Heart right ventricle (tissue), 16 donors: ENCODE measurements around the gene PLD1. TPM values are rescaled to one million over a fixed set of nuclear protein-coding genes. Genes with fewer than 3 reads are reported as not detected.
"Not testable (repeated sequence)": the region's sequence is repeated elsewhere in the genome, so short reads cannot be mapped to it uniquely, and the experiment has no call there.

ENCODE experiments used
- ATAC-seq, 8 donors: fragments of 200-7000 bp; cut with Tn5 transposase; one replicate each; pipeline ENCODE4 v1.9.1; 2020; ENCODE audit warnings: mild to moderate bottlenecking in 8 of 8, moderate library complexity in 8 of 8, moderate number of reproducible peaks in 1 of 8
- DNase-seq, 2 donors: peaks; one replicate each; pipeline ENCODE4 v3.0.0-alpha.2; 2020
- H3K27ac ChIP-seq, 10 donors: fragments of 200-600 bp; sonication (generic) in 2 of 10; one replicate each; pipeline versions ENCODE4 v1.5.0 to v1.8.0; 2020 to 2022; ENCODE audit warnings: mild to moderate bottlenecking in 3 of 10
- H3K27me3 ChIP-seq, 7 donors: fragments of 200-600 bp; one replicate each; pipeline ENCODE4 v1.8.0; 2021 to 2022; ENCODE audit warnings: mild to moderate bottlenecking in 2 of 7
- H3K36me3 ChIP-seq, 9 donors: fragments of 200-600 bp; sonication (generic) in 1 of 9; one replicate each; pipeline versions ENCODE4 v1.5.0 to v1.8.0; 2020 to 2022; ENCODE audit warnings: mild to moderate bottlenecking in 2 of 9
- H3K4me1 ChIP-seq, 9 donors: fragments of 200-600 bp; sonication (generic) in 1 of 9; one replicate each; pipeline versions ENCODE4 v1.5.0 to v1.8.0; 2020 to 2022; ENCODE audit warnings: mild to moderate bottlenecking in 4 of 9
- H3K4me3 ChIP-seq, 10 donors: fragments of 200-600 bp; sonication (generic) in 2 of 10; one replicate each; pipeline versions ENCODE4 v1.5.0 to v1.8.0; 2020 to 2022; ENCODE audit warnings: mild to moderate bottlenecking in 7 of 10, moderate library complexity in 2 of 10
- H3K9me3 ChIP-seq, 11 donors: fragments of 200-600 bp in 10 of 11; sonication (generic) in 2 of 11; one replicate each; pipeline versions ENCODE4 v1.5.0 to v1.8.0; 2013 to 2022; ENCODE audit warnings: mild to moderate bottlenecking in 2 of 11, control low read depth in 1 of 11, moderate library complexity in 1 of 11
- CTCF ChIP-seq, 9 donors: fragments of 200-600 bp; sonication (generic) in 2 of 9; IDR thresholded peaks; one replicate each; pipeline versions ENCODE4 v1.5.0 to v1.8.0; 2021 to 2022; ENCODE audit warnings: antibody characterized with exemption in 9 of 9, mild to moderate bottlenecking in 5 of 9, moderate library complexity in 1 of 9
- whole genome bisulfite sequencing, 2 donors: extraction: QIAGEN DNeasy Blood & Tissue Kit; methylation state at CpG; one replicate each; pipeline ENCODE4 v1.1.7; 2013; ENCODE audit warnings: inconsistent platforms in 1 of 2; 5-methylcytosine and 5-hydroxymethylcytosine counted together
- intact Hi-C, 10 donors: fragments of 100-400 bp; cut with DNase I; formaldehyde crosslinking; loops; one replicate each; pipeline versions ENCODE4 v1.11.1 to v1.14.2; 2022
- polyA plus RNA-seq, 2 donors: library from polyadenylated mRNA; stranded (reverse); fragments of 200-250 nt; gene quantifications; one replicate each; pipeline ENCODE4 v1.2.3, GENCODE V29; 2013
- total RNA-seq, 10 donors: library from RNA; stranded (reverse); fragmentation: NEBNext Ultra II Directional in 3 of 10; extraction: Animal tissue kit (Norgen Biotek cat#: 25700) in 3 of 10; gene quantifications; one replicate each; pipeline versions ENCODE4 v1.2.1 to v1.2.4, GENCODE V29; 2021 to 2023
- donor health status: Arrhythmogenic right ventricular cardiomyopathy.
- donor health status: ischemic (EF 13 %, LVEDD 7.1; RV severe dilation, severe dysfunction).
- donor health status: healthy with polysubstance abuse.
- donor health status: DM: no; HTN: yes; CAD: no.
- donor health status: DM: no; HTN: no; CAD: no.
- donor health status: ischemic (EF 25% LVEDD 6.9; RV normal size, moderate dysfunction).
- donor health status: ischemic (EF 25% LVEDD 5.7; RV mildly dilated, moderate dysfunction).
- donor health status: healthy.
- donor health status: DM: yes; HTN: yes; CAD: no.
- donor health status: Ischemic cardiomyopathy.
- donor health status: ischemic (EF 35%, LVEDD 5.7; RV mildly dilated, moderate dysfunction).
- donor health status: nonischemic (EF 11% LVEDD 7.7; RV severe dilation, severe dysfunction).
- donor health status: DM: yes; HTN: yes; CAD: no.
- donor health status: PGD.
- donor health status: ischemic (EF 29% LVEDD 5.4; RV normal size, mild dysfunction).
- donor health status: nonischemic (EF 23%, LVEDD 6.1; RV moderate dilation, normal function).

PLD1 gene
- total and polyA plus RNA-seq, 12 donors: 10.5 to 83.3 (median 62.9) TPM

- no peak for TF ChIP-seq CTCF (IDR thresholded peaks at IDR 0.05)
- Histone ChIP-seq H3K9me3 (peaks cover 0 to 9% (median 0%) of the 10 kb centered on the region in 11 donors), H3K27ac (no peak overlapping the region), H3K4me3 (no peak overlapping the region), H3K4me1 (peaks cover 0 to 23% (median 6%) of the 10 kb centered on the region in 9 donors), H3K27me3 (no peaks in the 10 kb centered on the region), H3K36me3 (no peaks in the 10 kb centered on the region)
- DNase-seq (no peak), ATAC-seq (no peak)
- intact Hi-C loops: loop anchor here in 3 of 10 donors (10.0 kb wide), 3 partner anchors 176 to 504 kb away; no protein-coding TSS in a partner anchor
- 87 to 91% methylated on average over 3 of the region's 3 CpGs for WGBS, 2 donors
Measured at GRCh38 chr3:171821044-171821443, 10.8 kb upstream of the PLD1 start.

GRCh38 chr3:171817074-171817800 lies 7.0 kb upstream of the PLD1 start:
- 88 to 96% methylated on average over 4 of the region's 4 CpGs for WGBS, 2 donors
- ATAC-seq (no peak), DNase-seq (no peak)
- intact Hi-C loops: no loop called here
- Histone ChIP-seq H3K4me1 (peaks cover 0 to 22% (median 0%) of the 10 kb centered on the region in 9 donors), H3K4me3 (no peak overlapping the region), H3K27ac (no peak overlapping the region), H3K9me3 (peaks cover 0 to 9% (median 0%) of the 10 kb centered on the region in 11 donors), H3K27me3 (no peaks in the 10 kb centered on the region), H3K36me3 (no peaks in the 10 kb centered on the region)
- TF ChIP-seq CTCF (IDR thresholded peaks at IDR 0.05): no peak

GRCh38 chr3:171815973-171816595 lies 5.8 kb upstream of the PLD1 start:
- 48 to 51% methylated on average over 2 of the region's 2 CpGs for WGBS, 2 donors
- peaks cover 0 to 30% (median 0%) of the 10 kb centered on the region in 9 donors for H3K4me1 ChIP-seq
- H3K9me3 ChIP-seq: peaks cover 0 to 9% (median 0%) of the 10 kb centered on the region in 11 donors
- no peaks in the 10 kb centered on the region for H3K27me3 ChIP-seq
- intact Hi-C loops: no loop called here
- peak overlapping the region in 1 of 10 donors; percentile 7 for H3K27ac ChIP-seq
- no peak overlapping the region for H3K4me3 ChIP-seq
- H3K36me3 ChIP-seq: no peaks in the 10 kb centered on the region
- no peak for TF ChIP-seq CTCF (IDR thresholded peaks at IDR 0.05)
- ATAC-seq (peak in 1 of 8 donors; percentile 16), DNase-seq (no peak)

- not testable (repeated sequence) for H3K36me3 ChIP-seq, H3K9me3 ChIP-seq, H3K4me3 ChIP-seq, H3K27me3 ChIP-seq, DNase-seq, ATAC-seq
- intact Hi-C loops: loop anchor here in 1 of 10 donors (5.0 kb wide), 2 partner anchors 42 to 223 kb away; partner anchors contain the start of gene FNDC3B
- H3K27ac ChIP-seq: peak overlapping the region in 2 of 10 donors; percentile 45 to 90
- H3K4me1 ChIP-seq: peaks cover 0 to 40% (median 3%) of the 10 kb centered on the region in 9 donors
- 95 to 96% methylated on average over 6 of the region's 6 CpGs for WGBS, 2 donors
Measured at GRCh38 chr3:171814662-171815061, 4.4 kb upstream of the PLD1 start.
